ENCODE data around the gene CYTH4.

CYTH4 gene

GRCh38 chr22:37306494-37306829 lies 24.2 kb downstream of the CYTH4 start:
- POLR2A ChIA-PET, result no interaction called here
- DNase-seq (ENCODE audit: extremely low spot score), result no peak
- CTCF ChIA-PET, result no interaction called here
- TF ChIP-seq PKNOX1 (IDR thresholded peaks at IDR 0.05) (no peak), BHLHE40 (IDR thresholded peaks at IDR 0.05; ENCODE audit: borderline replicate concordance) (no peak), ARNT (IDR thresholded peaks at IDR 0.05) (no peak), FOXM1 (IDR thresholded peaks at IDR 0.05; ENCODE audit: borderline replicate concordance) (no peak), SUZ12 (IDR thresholded peaks at IDR 0.05) (no peak), CTBP1 (IDR thresholded peaks at IDR 0.05; ENCODE audit: borderline replicate concordance) (no peak), ZNF384 (IDR thresholded peaks at IDR 0.05) (no peak), L3MBTL2 (conservative IDR thresholded peaks at IDR 0.05) (no peak), SP1 (IDR thresholded peaks at IDR 0.05) (no peak), NFRKB (IDR thresholded peaks at IDR 0.05) (no peak), TARDBP (IDR thresholded peaks at IDR 0.05) (no peak), FOXK2 (IDR thresholded peaks at IDR 0.05) (no peak), LEF1 (IDR thresholded peaks at IDR 0.05; ENCODE audit: borderline replicate concordance) (no peak), FOXA1 (IDR thresholded peaks at IDR 0.05) (no peak), HDGF (IDR thresholded peaks at IDR 0.05; ENCODE audit: borderline replicate concordance) (no peak), ELF4 (IDR thresholded peaks at IDR 0.05) (no peak)

GRCh38 chr22:37308385-37309200 lies 26.3 kb downstream of the CYTH4 start:
- ChIA-PET POLR2A (no interaction called here), CTCF (no interaction called here)
- DNase-seq (ENCODE audit: extremely low spot score), result no peak
- TF ChIP-seq ZNF384 (IDR thresholded peaks at IDR 0.05) (no peak), NFRKB (IDR thresholded peaks at IDR 0.05) (no peak), L3MBTL2 (conservative IDR thresholded peaks at IDR 0.05) (no peak), HDGF (IDR thresholded peaks at IDR 0.05; ENCODE audit: borderline replicate concordance) (no peak), ARNT (IDR thresholded peaks at IDR 0.05) (no peak), SUZ12 (IDR thresholded peaks at IDR 0.05) (no peak), FOXA1 (IDR thresholded peaks at IDR 0.05) (no peak), ELF4 (IDR thresholded peaks at IDR 0.05) (no peak), PKNOX1 (IDR thresholded peaks at IDR 0.05) (no peak), LEF1 (IDR thresholded peaks at IDR 0.05; ENCODE audit: borderline replicate concordance) (no peak)

- ChIA-PET CTCF (no interaction called here), POLR2A (no interaction called here)
- no peak for DNase-seq (ENCODE audit: extremely low spot score)
- TF ChIP-seq PKNOX1 (IDR thresholded peaks at IDR 0.05) (no peak), BHLHE40 (IDR thresholded peaks at IDR 0.05; ENCODE audit: borderline replicate concordance) (no peak), ELF4 (IDR thresholded peaks at IDR 0.05) (no peak), HDGF (IDR thresholded peaks at IDR 0.05; ENCODE audit: borderline replicate concordance) (no peak), FOXK2 (IDR thresholded peaks at IDR 0.05) (no peak), SP1 (IDR thresholded peaks at IDR 0.05) (no peak), LEF1 (IDR thresholded peaks at IDR 0.05; ENCODE audit: borderline replicate concordance) (no peak), FOXA1 (IDR thresholded peaks at IDR 0.05) (no peak), FOXM1 (IDR thresholded peaks at IDR 0.05; ENCODE audit: borderline replicate concordance) (no peak)
Measured at GRCh38 chr22:37309211-37310074, 27.1 kb downstream of the CYTH4 start.

GRCh38 chr22:37310075-37310606 lies 27.8 kb downstream of the CYTH4 start:
- ChIA-PET CTCF (no interaction called here), POLR2A (no interaction called here)
- TF ChIP-seq ARNT (IDR thresholded peaks at IDR 0.05) (no peak), ZNF384 (IDR thresholded peaks at IDR 0.05) (no peak), FOXK2 (IDR thresholded peaks at IDR 0.05) (no peak), L3MBTL2 (conservative IDR thresholded peaks at IDR 0.05) (no peak), NFRKB (IDR thresholded peaks at IDR 0.05) (no peak), FOXA1 (IDR thresholded peaks at IDR 0.05) (no peak), ELF4 (IDR thresholded peaks at IDR 0.05) (no peak), FOXM1 (IDR thresholded peaks at IDR 0.05; ENCODE audit: borderline replicate concordance) (no peak), HDGF (IDR thresholded peaks at IDR 0.05; ENCODE audit: borderline replicate concordance) (no peak), TARDBP (IDR thresholded peaks at IDR 0.05) (no peak)
- DNase-seq (ENCODE audit: extremely low spot score), result no peak

GRCh38 chr22:37310815-37311595 lies 28.7 kb downstream of the CYTH4 start:
- ChIA-PET CTCF (interaction anchor here (0.6 kb wide), 1 partner anchor 122 kb away, joined by 3 read pairs; no protein-coding TSS in a partner anchor), POLR2A (no interaction called here)
- TF ChIP-seq BHLHE40 (IDR thresholded peaks at IDR 0.05; ENCODE audit: borderline replicate concordance) (no peak), ARNT (IDR thresholded peaks at IDR 0.05) (no peak), PKNOX1 (IDR thresholded peaks at IDR 0.05) (no peak), TARDBP (IDR thresholded peaks at IDR 0.05) (no peak), ELF4 (IDR thresholded peaks at IDR 0.05) (no peak), SP1 (IDR thresholded peaks at IDR 0.05) (no peak), CTBP1 (IDR thresholded peaks at IDR 0.05; ENCODE audit: borderline replicate concordance) (no peak), ZNF384 (IDR thresholded peaks at IDR 0.05) (no peak), LEF1 (IDR thresholded peaks at IDR 0.05; ENCODE audit: borderline replicate concordance) (no peak), NFRKB (IDR thresholded peaks at IDR 0.05) (no peak)
- DNase-seq (ENCODE audit: extremely low spot score), result no peak
